ENCODE results near the gene UQCRQ. TPM values are rescaled to one million over a fixed set of nuclear protein-coding genes. Genes with fewer than 3 reads are reported as not detected.
"Not testable (repeated sequence)": the region's sequence is repeated elsewhere in the genome, so short reads cannot be mapped to it uniquely, and the experiment has no call there.

Gene UQCRQ
- total RNA-seq, 1 experiment from 2014 or later = 356 TPM

- Mint-ChIP-seq H3K27me3 (ENCODE audit: insufficient read depth, unreplicated experiment) (no peaks in the 10 kb centered on the region), H3K36me3 (ENCODE audit: insufficient read depth, unreplicated experiment) (no peaks in the 10 kb centered on the region), H3K4me1 (ENCODE audit: low read depth, unreplicated experiment) (no peaks in the 10 kb centered on the region), H3K4me3 (ENCODE audit: unreplicated experiment) (no peak overlapping the region), H3K27ac (ENCODE audit: unreplicated experiment) (no peak overlapping the region), H3K9me3 (ENCODE audit: unreplicated experiment) (no peaks in the 10 kb centered on the region)
- Histone ChIP-seq H3K4me3 (ENCODE audit: low read depth, low read length) (no peak overlapping the region), H3K27me3 (replicated peaks; ENCODE audit: control insufficient read depth, insufficient read depth, low read length) (no peaks in the 10 kb centered on the region), H3K9me3 (no peaks in the 10 kb centered on the region), H3K36me3 (ENCODE audit: control insufficient read depth, insufficient read depth, low read length) (no peaks in the 10 kb centered on the region), H3K4me1 (no peaks in the 10 kb centered on the region)
- intact Hi-C loops (cut with micrococcal nuclease; ENCODE audit: unreplicated experiment) = no loop called here
- DNase-seq = no peak
- ChIA-PET POLR2A (no interaction called here), CTCF (no interaction called here)
- BruUV-seq (replicated peaks) = no TSS peak
- TF ChIP-seq CTCF (IDR thresholded peaks at IDR 0.05; ENCODE audit: insufficient read depth in 1 of 2, low read depth in 1 of 2, low read length in 1 of 2, severe bottlenecking in 1 of 2, unreplicated experiment in 1 of 2) = no peak
Observed at GRCh38 chr5:132853790-132854189, 12.7 kb upstream of the UQCRQ start.

GRCh38 chr5:132854301-132854700, 12.1 kb upstream of the UQCRQ start:
- Mint-ChIP-seq H3K27ac (ENCODE audit: unreplicated experiment) (no peak overlapping the region), H3K27me3 (ENCODE audit: insufficient read depth, unreplicated experiment) (no peaks in the 10 kb centered on the region), H3K9me3 (ENCODE audit: unreplicated experiment) (no peaks in the 10 kb centered on the region), H3K4me1 (ENCODE audit: low read depth, unreplicated experiment) (no peaks in the 10 kb centered on the region), H3K36me3 (ENCODE audit: insufficient read depth, unreplicated experiment) (no peaks in the 10 kb centered on the region), H3K4me3 (ENCODE audit: unreplicated experiment) (no peak overlapping the region)
- Histone ChIP-seq H3K4me1 (no peaks in the 10 kb centered on the region), H3K4me3 (ENCODE audit: low read depth, low read length) (no peak overlapping the region), H3K27me3 (replicated peaks; ENCODE audit: control insufficient read depth, insufficient read depth, low read length) (no peaks in the 10 kb centered on the region), H3K36me3 (ENCODE audit: control insufficient read depth, insufficient read depth, low read length) (no peaks in the 10 kb centered on the region), H3K9me3 (no peaks in the 10 kb centered on the region)
- ChIA-PET POLR2A (interaction anchor here (0.6 kb wide), 1 partner anchor 102 kb away, joined by 7 read pairs; no protein-coding TSS in a partner anchor), CTCF (no interaction called here)
- intact Hi-C loops (cut with micrococcal nuclease; ENCODE audit: unreplicated experiment) = no loop called here
- TF ChIP-seq CTCF (IDR thresholded peaks at IDR 0.05; ENCODE audit: insufficient read depth in 1 of 2, low read depth in 1 of 2, low read length in 1 of 2, severe bottlenecking in 1 of 2, unreplicated experiment in 1 of 2) = no peak
- no peak for DNase-seq
- BruUV-seq (replicated peaks) = no TSS peak

- POLR2A ChIA-PET; BruUV-seq (replicated peaks); CTCF ChIA-PET; H3K9me3 Mint-ChIP-seq (ENCODE audit: unreplicated experiment); intact Hi-C loops (cut with micrococcal nuclease; ENCODE audit: unreplicated experiment); H3K4me1 ChIP-seq; H3K4me1 Mint-ChIP-seq (ENCODE audit: low read depth, unreplicated experiment); H3K27ac Mint-ChIP-seq (ENCODE audit: unreplicated experiment); H3K27me3 Mint-ChIP-seq (ENCODE audit: insufficient read depth, unreplicated experiment); H3K4me3 ChIP-seq (ENCODE audit: low read depth, low read length); DNase-seq; H3K9me3 ChIP-seq; H3K4me3 Mint-ChIP-seq (ENCODE audit: unreplicated experiment); H3K36me3 Mint-ChIP-seq (ENCODE audit: insufficient read depth, unreplicated experiment); H3K36me3 ChIP-seq (ENCODE audit: control insufficient read depth, insufficient read depth, low read length); H3K27me3 ChIP-seq (replicated peaks; ENCODE audit: control insufficient read depth, insufficient read depth, low read length): not testable (repeated sequence)
Observed at GRCh38 chr5:132854992-132855391, 11.4 kb upstream of the UQCRQ start.

- no peaks in the 10 kb centered on the region for H3K4me1 Mint-ChIP-seq (ENCODE audit: low read depth, unreplicated experiment)
- peaks cover 2% of the 10 kb centered on the region for H3K27me3 Mint-ChIP-seq (ENCODE audit: insufficient read depth, unreplicated experiment)
- no peaks in the 10 kb centered on the region for H3K36me3 Mint-ChIP-seq (ENCODE audit: insufficient read depth, unreplicated experiment)
- TF ChIP-seq CTCF (IDR thresholded peaks at IDR 0.05; ENCODE audit: insufficient read depth in 1 of 2, low read depth in 1 of 2, low read length in 1 of 2, severe bottlenecking in 1 of 2, unreplicated experiment in 1 of 2) = no peak
- DNase-seq = no peak
- H3K9me3 ChIP-seq = no peaks in the 10 kb centered on the region
- intact Hi-C loops (cut with micrococcal nuclease; ENCODE audit: unreplicated experiment) = no loop called here
- no peaks in the 10 kb centered on the region for H3K36me3 ChIP-seq (ENCODE audit: control insufficient read depth, insufficient read depth, low read length)
- no peak overlapping the region for H3K4me3 ChIP-seq (ENCODE audit: low read depth, low read length)
- H3K27ac Mint-ChIP-seq (ENCODE audit: unreplicated experiment) = no peak overlapping the region
- BruUV-seq (replicated peaks) = no TSS peak
- H3K27me3 ChIP-seq (replicated peaks; ENCODE audit: control insufficient read depth, insufficient read depth, low read length) = no peaks in the 10 kb centered on the region
- no peaks in the 10 kb centered on the region for H3K4me1 ChIP-seq
- H3K9me3 Mint-ChIP-seq (ENCODE audit: unreplicated experiment) = no peaks in the 10 kb centered on the region
- ChIA-PET CTCF (interaction anchor here (1.2 kb wide), 1 partner anchor 27 kb away, joined by 6 read pairs; no protein-coding TSS in a partner anchor), POLR2A (no interaction called here)
- H3K4me3 Mint-ChIP-seq (ENCODE audit: unreplicated experiment) = no peak overlapping the region
Observed at GRCh38 chr5:132856011-132856410, 10.4 kb upstream of the UQCRQ start.

Measured in Caco-2 (cell line).